GM18858 (cell line): ENCODE data around the gene DNAI4.
"Not testable (repeated sequence)": the region's sequence is repeated elsewhere in the genome, so short reads cannot be mapped to it uniquely, and the experiment has no call there.

Source experiments
- ATAC-seq: cut with Tn5 transposase; IDR thresholded peaks from one replicate; pipeline ENCODE4 v1.9.1; 2021; ENCODE audit not compliant: unreplicated experiment

DNAI4 gene

GRCh38 chr1:66924756-66925557 lies at the start of gene DNAI4, which contains the start of gene MIER1:
Gene DNAI4, minus strand, starts transcription at chr1:66924856. Its CDS starts 25 bp downstream, at chr1:66924831.
Gene MIER1, plus strand, starts transcription at chr1:66924990. Its CDS starts 39 bp downstream, at chr1:66925029.
- peak; percentile 90 for ATAC-seq

- ATAC-seq, result no peak
Observed at GRCh38 chr1:66968574-66968973, 43.9 kb upstream of the DNAI4 start.

- ATAC-seq, result not testable (repeated sequence)
Observed at GRCh38 chr1:66966188-66966873, 41.7 kb upstream of the DNAI4 start.

- ATAC-seq, result no peak
Observed at GRCh38 chr1:66957938-66958337, 33.3 kb upstream of the DNAI4 start.

- peak; percentile 83 for ATAC-seq
Observed at GRCh38 chr1:66954208-66954607, 29.6 kb upstream of the DNAI4 start.

GRCh38 chr1:66951513-66951912 lies 26.9 kb upstream of the DNAI4 start:
- ATAC-seq, result no peak

GRCh38 chr1:66947267-66947666 lies 22.6 kb upstream of the DNAI4 start:
- ATAC-seq, result no peak

- no peak for ATAC-seq
Observed at GRCh38 chr1:66945316-66945715, 20.7 kb upstream of the DNAI4 start.

- ATAC-seq, result no peak
Observed at GRCh38 chr1:66944330-66945274, 19.9 kb upstream of the DNAI4 start.

- ATAC-seq, result no peak
Observed at GRCh38 chr1:66943361-66943969, 18.8 kb upstream of the DNAI4 start.

GRCh38 chr1:66940981-66941380 lies 16.3 kb upstream of the DNAI4 start:
- ATAC-seq, result no peak

- ATAC-seq, result no peak
Observed at GRCh38 chr1:66938613-66939012, 14.0 kb upstream of the DNAI4 start.

GRCh38 chr1:66937529-66938234 lies 13.0 kb upstream of the DNAI4 start:
- no peak for ATAC-seq

GRCh38 chr1:66933887-66934700 lies 9.4 kb upstream of the DNAI4 start:
- no peak for ATAC-seq

GRCh38 chr1:66932291-66932690 lies 7.6 kb upstream of the DNAI4 start:
- no peak for ATAC-seq

GRCh38 chr1:66931590-66931989 lies 6.9 kb upstream of the DNAI4 start:
- no peak for ATAC-seq

GRCh38 chr1:66930823-66931174 lies 6.1 kb upstream of the DNAI4 start:
- no peak for ATAC-seq

GRCh38 chr1:66929999-66930822 lies 5.6 kb upstream of the DNAI4 start:
- peak; percentile 49 for ATAC-seq

- ATAC-seq, result no peak
Observed at GRCh38 chr1:66929691-66929998, 5.0 kb upstream of the DNAI4 start.
